H9 (cell line): ENCODE results near the gene SLC30A1. TPM values are rescaled to one million over a fixed set of nuclear protein-coding genes. Genes with fewer than 3 reads are reported as not detected.

Experiments used
- DNase-seq: peaks from one replicate; pipeline ENCODE4 v3.0.0-alpha.2; 2017
- H2AFZ ChIP-seq: one replicate; pipeline ENCODE4 v1.6.1; 2013; ENCODE audit warnings: mild to moderate bottlenecking, low read length, control low read depth, moderate library complexity
- H2AK5ac ChIP-seq: 2 replicates; pipeline ENCODE4 v1.6.1; 2013; ENCODE audit warnings: low read length, control low read depth, mixed read lengths; ENCODE audit not compliant: insufficient read length
- H2BK120ac ChIP-seq: one replicate; pipeline ENCODE4 v1.6.1; 2013; ENCODE audit warnings: low read depth, mild to moderate bottlenecking, low read length, control low read depth, inconsistent platforms; ENCODE audit not compliant: poor library complexity, severe bottlenecking
- H2BK12ac ChIP-seq: 2 replicates; pipeline ENCODE4 v1.6.1; 2013; ENCODE audit warnings: low read length, control low read depth, mixed read lengths, low read depth; ENCODE audit not compliant: insufficient read length
- H2BK15ac ChIP-seq: 2 replicates; pipeline ENCODE4 v1.6.1; 2013; ENCODE audit warnings: low read depth, low read length, control low read depth
- H2BK20ac ChIP-seq: one replicate; pipeline ENCODE4 v1.6.1; 2013; ENCODE audit warnings: low read depth, mild to moderate bottlenecking, low read length, control low read depth, inconsistent platforms; ENCODE audit not compliant: poor library complexity, severe bottlenecking
- H2BK5ac ChIP-seq: 2 replicates; pipeline ENCODE4 v1.6.1; 2013; ENCODE audit warnings: low read length, control low read depth, mixed read lengths; ENCODE audit not compliant: insufficient read length
- H3K14ac ChIP-seq: 2 replicates; pipeline ENCODE4 v1.6.1; 2013; ENCODE audit warnings: low read length, control low read depth; ENCODE audit not compliant: insufficient read depth
- H3K18ac ChIP-seq: 2 replicates; pipeline ENCODE4 v1.6.1; 2013; ENCODE audit warnings: low read depth, mild to moderate bottlenecking, mixed read lengths, low read length, control low read depth; ENCODE audit not compliant: insufficient read length
- H3K23ac ChIP-seq: 2 replicates; pipeline ENCODE4 v1.6.1; 2013; ENCODE audit warnings: low read length, control low read depth, mixed read lengths, low read depth; ENCODE audit not compliant: insufficient read length
- H3K23me2 ChIP-seq: 2 replicates; pipeline ENCODE4 v1.6.1; 2013; ENCODE audit warnings: low read depth, mild to moderate bottlenecking, mixed read lengths, low read length, control low read depth; ENCODE audit not compliant: insufficient read length, poor library complexity, severe bottlenecking
- H3K27ac ChIP-seq: 2 replicates; pipeline ENCODE4 v1.5.1; 2013; ENCODE audit warnings: low read length, control low read depth, mixed read lengths, low read depth; ENCODE audit not compliant: insufficient read length
- H3K27me3 ChIP-seq: 2 replicates; pipeline ENCODE4 v1.6.1; 2013; ENCODE audit warnings: low read length, control low read depth, inconsistent platforms; ENCODE audit not compliant: insufficient read depth
- H3K4ac ChIP-seq: 2 replicates; pipeline ENCODE4 v1.6.1; 2013; ENCODE audit warnings: low read depth, mild to moderate bottlenecking, control low read depth, inconsistent platforms, low read length, moderate library complexity
- H3K4me1 ChIP-seq: 2 replicates; pipeline ENCODE4 v1.6.1; 2013; ENCODE audit warnings: low read length, control low read depth, inconsistent platforms; ENCODE audit not compliant: insufficient read depth
- H3K4me2 ChIP-seq: 2 replicates; pipeline ENCODE4 v1.6.1; 2013; ENCODE audit warnings: low read length, control low read depth, mixed read lengths; ENCODE audit not compliant: insufficient read length, insufficient read depth
- H3K56ac ChIP-seq: 2 replicates; pipeline ENCODE4 v1.6.1; 2013; ENCODE audit warnings: low read depth, mild to moderate bottlenecking, mixed read lengths, low read length, control low read depth; ENCODE audit not compliant: insufficient read length
- H3K79me1 ChIP-seq: 2 replicates; pipeline ENCODE4 v1.6.1; 2013; ENCODE audit warnings: low read depth, mild to moderate bottlenecking, moderate library complexity, low read length, control low read depth, inconsistent platforms; ENCODE audit not compliant: insufficient read depth, poor library complexity, severe bottlenecking
- H3K79me2 ChIP-seq: 2 replicates; pipeline ENCODE4 v1.6.1; 2013; ENCODE audit warnings: low read length, control low read depth, inconsistent platforms; ENCODE audit not compliant: insufficient read depth
- H3K9ac ChIP-seq: 2 replicates; pipeline ENCODE4 v1.6.1; 2013; ENCODE audit warnings: low read length, control low read depth, mixed read lengths; ENCODE audit not compliant: insufficient read length; ENCODE audit errors: extremely low read depth
- H3K9me3 ChIP-seq: one replicate; pipeline ENCODE4 v1.6.1; 2013; ENCODE audit warnings: low read depth, low read length, inconsistent platforms; ENCODE audit not compliant: control insufficient read depth
- H3T11ph ChIP-seq: one replicate; pipeline ENCODE4 v1.6.1; 2013; ENCODE audit warnings: mild to moderate bottlenecking, low read length, control low read depth, inconsistent platforms
- H4K20me1 ChIP-seq: one replicate; pipeline ENCODE4 v1.6.1; 2013; ENCODE audit not compliant: control insufficient read depth, insufficient read length, insufficient read depth
- H4K5ac ChIP-seq: 2 replicates; pipeline ENCODE4 v1.6.1; 2013; ENCODE audit warnings: low read depth, mild to moderate bottlenecking, mixed read lengths, low read length, control low read depth; ENCODE audit not compliant: insufficient read length
- H4K8ac ChIP-seq: replicated peaks from 2 replicates; pipeline ENCODE4 v1.6.1; 2013; ENCODE audit warnings: low read length, control low read depth, mixed read lengths, low read depth; ENCODE audit not compliant: insufficient read length
- H4K91ac ChIP-seq: 2 replicates; pipeline ENCODE4 v1.6.1; 2013; ENCODE audit warnings: low read depth, mild to moderate bottlenecking, moderate library complexity, mixed read lengths, low read length, control low read depth; ENCODE audit not compliant: insufficient read length
- H3K27ac Mint-ChIP-seq, 3 experiments: 2 replicates in 2 of 3; 3 replicates in 1 of 3; pipeline ENCODE4 v1.8.0; 2020 to 2021; ENCODE audit warnings: mixed read lengths in 3 of 3, mild to moderate bottlenecking in 1 of 3, moderate library complexity in 1 of 3
- H3K27me3 Mint-ChIP-seq: 2 replicates; pipeline ENCODE4 v1.8.0; 2021; ENCODE audit warnings: low read depth, mild to moderate bottlenecking, moderate library complexity, mixed read lengths
- H3K36me3 Mint-ChIP-seq, 3 experiments: 2 replicates in 2 of 3; 3 replicates in 1 of 3; pipeline ENCODE4 v1.8.0; 2020 to 2021; ENCODE audit warnings: low read depth in 3 of 3, mixed read lengths in 3 of 3; ENCODE audit not compliant: insufficient read depth in 1 of 3
- H3K4me1 Mint-ChIP-seq, 2 experiments: 2 replicates each; pipeline ENCODE4 v1.8.0; 2020; ENCODE audit warnings: mixed read lengths in 2 of 2
- H3K4me3 Mint-ChIP-seq, 2 experiments: 2 replicates in 1 of 2; 3 replicates in 1 of 2; pipeline ENCODE4 v1.8.0; 2020 to 2021; ENCODE audit warnings: mild to moderate bottlenecking in 2 of 2, mixed read lengths in 2 of 2, moderate library complexity in 1 of 2
- H3K9me3 Mint-ChIP-seq, 2 experiments: 2 replicates in 1 of 2; 3 replicates in 1 of 2; pipeline ENCODE4 v1.8.0; 2020; ENCODE audit warnings: mild to moderate bottlenecking in 2 of 2, mixed read lengths in 2 of 2, moderate library complexity in 1 of 2
- WGBS: extraction: QIAGEN DNeasy Blood & Tissue Kit; methylation state at CpG from one replicate; pipeline ENCODE4 v1.1.7; 2013; ENCODE audit warnings: missing lambda C conversion rate, low lambda C conversion rate, mixed read lengths; ENCODE audit not compliant: insufficient read length; ENCODE audit errors: extremely low coverage; 5-methylcytosine and 5-hydroxymethylcytosine counted together
- total RNA-seq: library from RNA; stranded (reverse); gene quantifications from 2 replicates; pipeline ENCODE4 v1.2.1, GENCODE V29; 2021
- TF ChIP-seq, protein P1 (sequence below): fragments of 200-600 bp; sonication (generic); conservative IDR thresholded peaks from 3 replicates; pipeline ENCODE4 v1.8.0; 2021; ENCODE audit warnings: antibody characterized with exemption, mild to moderate bottlenecking

The SLC30A1 gene
- total RNA-seq, 1 experiment from 2014 or later: 17.1 TPM

DNA sequence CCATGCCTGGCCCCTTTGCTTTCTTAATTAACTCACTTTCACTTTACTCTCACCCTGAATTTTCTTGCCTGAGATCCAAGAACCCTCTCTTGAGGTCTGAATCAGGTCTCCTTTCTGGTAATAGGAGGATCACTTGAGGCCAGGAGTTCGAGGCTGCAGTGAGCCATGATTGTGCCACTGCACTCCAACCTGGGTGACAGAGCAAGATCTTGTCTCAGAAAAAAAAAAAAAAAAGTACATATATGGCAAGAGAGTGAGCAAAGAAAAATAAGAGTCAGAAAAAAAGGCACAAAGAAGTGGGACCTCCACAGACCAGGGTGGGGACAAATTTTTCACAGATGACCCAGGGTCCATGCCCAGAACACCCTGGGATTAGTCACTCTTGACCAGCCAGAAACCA is 52.9 kb downstream of the SLC30A1 start:
- Histone ChIP-seq H3K27ac (no peak overlapping the region), H2AK5ac (no peak overlapping the region), H4K5ac (no peak overlapping the region), H3K23ac (no peak overlapping the region), H3T11ph (no peak overlapping the region), H3K56ac (no peak overlapping the region), H3K4ac (no peak overlapping the region), H3K79me1 (no peaks in the 10 kb centered on the region), H2BK15ac (no peak overlapping the region), H2BK20ac (no peak overlapping the region), H3K9me3 (no peaks in the 10 kb centered on the region), H3K27me3 (no peaks in the 10 kb centered on the region), H4K91ac (no peak overlapping the region), H3K4me2 (no peak overlapping the region), H2BK5ac (no peak overlapping the region), H3K79me2 (no peaks in the 10 kb centered on the region), H3K18ac (no peak overlapping the region), H4K8ac (no peak overlapping the region), H2BK12ac (no peak overlapping the region), H2BK120ac (no peak overlapping the region), H3K23me2 (no peaks in the 10 kb centered on the region), H3K4me1 (no peaks in the 10 kb centered on the region), H3K9ac (no peak overlapping the region), H4K20me1 (no peaks in the 10 kb centered on the region), H3K14ac (no peak overlapping the region), H2AFZ (no peak overlapping the region)
- Mint-ChIP-seq H3K27me3 (peaks cover 6% of the 10 kb centered on the region), H3K27ac (peak overlapping the region in 1 of 3 experiments; percentile 63; a peak in 1 of 7 replicates), H3K4me3 (no peak overlapping the region), H3K9me3 (no peaks in the 10 kb centered on the region), H3K4me1 (peaks cover 16 to 18% of the 10 kb centered on the region in 2 experiments), H3K36me3 (no peaks in the 10 kb centered on the region; a peak in 1 of 7 replicates)
- WGBS: no CpG with 5 or more reads among the region's 1 CpG
- TF ChIP-seq, protein P1, sequence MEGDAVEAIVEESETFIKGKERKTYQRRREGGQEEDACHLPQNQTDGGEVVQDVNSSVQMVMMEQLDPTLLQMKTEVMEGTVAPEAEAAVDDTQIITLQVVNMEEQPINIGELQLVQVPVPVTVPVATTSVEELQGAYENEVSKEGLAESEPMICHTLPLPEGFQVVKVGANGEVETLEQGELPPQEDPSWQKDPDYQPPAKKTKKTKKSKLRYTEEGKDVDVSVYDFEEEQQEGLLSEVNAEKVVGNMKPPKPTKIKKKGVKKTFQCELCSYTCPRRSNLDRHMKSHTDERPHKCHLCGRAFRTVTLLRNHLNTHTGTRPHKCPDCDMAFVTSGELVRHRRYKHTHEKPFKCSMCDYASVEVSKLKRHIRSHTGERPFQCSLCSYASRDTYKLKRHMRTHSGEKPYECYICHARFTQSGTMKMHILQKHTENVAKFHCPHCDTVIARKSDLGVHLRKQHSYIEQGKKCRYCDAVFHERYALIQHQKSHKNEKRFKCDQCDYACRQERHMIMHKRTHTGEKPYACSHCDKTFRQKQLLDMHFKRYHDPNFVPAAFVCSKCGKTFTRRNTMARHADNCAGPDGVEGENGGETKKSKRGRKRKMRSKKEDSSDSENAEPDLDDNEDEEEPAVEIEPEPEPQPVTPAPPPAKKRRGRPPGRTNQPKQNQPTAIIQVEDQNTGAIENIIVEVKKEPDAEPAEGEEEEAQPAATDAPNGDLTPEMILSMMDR: no peak
- DNase-seq: no peak
